Keratinocyte (primary cell): ENCODE results near the gene SCLY. TPM values are rescaled to one million over a fixed set of nuclear protein-coding genes. Genes with fewer than 3 reads are reported as not detected.

Experiments used
- DNase-seq: peaks from one replicate; pipeline ENCODE4 v3.0.0-alpha.2; 2011; ENCODE audit warnings: low read depth, missing footprints, low spot score
- FAIRE-seq: peaks from 2 replicates; lab custom pipeline; 2011; peaks lifted over from hg19 to GRCh38; lab: Jason Lieb, UNC
- H2AFZ ChIP-seq: 2 replicates; pipeline ENCODE4 v1.6.0; 2012; ENCODE audit warnings: low read length, control low read depth, inconsistent platforms; ENCODE audit not compliant: control insufficient read depth
- H3K27ac ChIP-seq: 2 replicates; pipeline ENCODE4 v1.5.1; 2011; ENCODE audit warnings: low read length; ENCODE audit not compliant: control insufficient read depth, insufficient read depth
- H3K27me3 ChIP-seq: 3 replicates; pipeline ENCODE4 v1.6.0; 2011; ENCODE audit warnings: low read length; ENCODE audit not compliant: control insufficient read depth, insufficient read depth; ENCODE audit errors: extremely low read depth
- H3K36me3 ChIP-seq, 2 experiments: 2 replicates in 1 of 2; 3 replicates in 1 of 2; pipeline ENCODE4 v1.5.1; 2011; ENCODE audit warnings: low read length in 2 of 2, mild to moderate bottlenecking in 1 of 2; ENCODE audit not compliant: control insufficient read depth in 2 of 2, insufficient read depth in 2 of 2; ENCODE audit errors: extremely low read depth in 1 of 2
- H3K4me1 ChIP-seq: 3 replicates; pipeline ENCODE4 v1.5.1; 2011; ENCODE audit warnings: low read length; ENCODE audit not compliant: control insufficient read depth, insufficient read depth; ENCODE audit errors: extremely low read depth
- H3K4me2 ChIP-seq: 3 replicates; pipeline ENCODE4 v1.6.0; 2011; ENCODE audit warnings: low read depth, low read length; ENCODE audit not compliant: control insufficient read depth, insufficient read depth; ENCODE audit errors: extremely low read depth
- H3K4me3 ChIP-seq, 3 experiments: fragments of 200-600 bp in 1 of 3; sonication (generic) in 1 of 3; 2 replicates in 2 of 3; 3 replicates in 1 of 3; pipeline ENCODE4 v1.5.1; 2011 to 2016; ENCODE audit warnings: low read length in 3 of 3, mild to moderate bottlenecking in 3 of 3, control low read depth in 2 of 3, inconsistent platforms in 1 of 3, low read depth in 1 of 3, mixed read lengths in 1 of 3, mixed run types in 1 of 3, moderate library complexity in 1 of 3; ENCODE audit not compliant: control insufficient read depth in 2 of 3, insufficient read depth in 2 of 3; ENCODE audit errors: extremely low read depth in 1 of 3
- H3K79me2 ChIP-seq: 2 replicates; pipeline ENCODE4 v1.6.0; 2012; ENCODE audit warnings: low read length; ENCODE audit not compliant: control insufficient read depth, insufficient read depth
- H3K9ac ChIP-seq: 3 replicates; pipeline ENCODE4 v1.6.0; 2011; ENCODE audit warnings: low read length; ENCODE audit not compliant: control insufficient read depth, insufficient read depth; ENCODE audit errors: extremely low read depth
- H3K9me1 ChIP-seq: 3 replicates; pipeline ENCODE4 v1.6.0; 2011; ENCODE audit warnings: low read length; ENCODE audit not compliant: control insufficient read depth, insufficient read depth; ENCODE audit errors: extremely low read depth
- H3K9me3 ChIP-seq: 2 replicates; pipeline ENCODE4 v1.5.1; 2012; ENCODE audit warnings: low read depth, low read length; ENCODE audit not compliant: control insufficient read depth
- H4K20me1 ChIP-seq: 3 replicates; pipeline ENCODE4 v1.6.0; 2011; ENCODE audit warnings: low read length; ENCODE audit not compliant: control insufficient read depth, insufficient read depth; ENCODE audit errors: extremely low read depth
- EZH2 ChIP-seq: IDR thresholded peaks from one replicate; pipeline ENCODE4 v1.6.1; 2012; ENCODE audit warnings: inconsistent platforms, mild to moderate bottlenecking, low read length, moderate library complexity
- dilution Hi-C: fragments of 300-500 bp; cut with MboI; formaldehyde crosslinking; loops from one replicate; pipeline ENCODE4 v1.7.0; 2020; ENCODE audit warnings: low sequenced_read_pairs; ENCODE audit not compliant: extremely low pct_ligation_motif_present
- polyA plus RNA-seq, 5 experiments: library from polyadenylated mRNA; depleted of rRNA in 3 of 5; stranded (reverse) in 3 of 5; stranded (forward) in 1 of 5; unstranded in 1 of 5; fragments of >200 nt; gene quantifications; 1 replicate in 1 of 5; 2 replicates in 3 of 5; 3 replicates in 1 of 5; pipeline versions ENCODE4 v1.2.1 to v1.2.3, GENCODE V29; 2011 to 2012; ENCODE audit warnings: missing spikeins in 2 of 5, low read depth in 1 of 5, low replicate concordance in 1 of 5
- TF ChIP-seq, protein P1 (sequence below), 3 experiments: IDR thresholded peaks in 1 of 3; conservative IDR thresholded peaks in 1 of 3; optimal IDR thresholded peaks in 1 of 3; 2 replicates in 2 of 3; 3 replicates in 1 of 3; pipeline versions ENCODE3 to v1.5.1; 2011; ENCODE audit warnings: low read length in 3 of 3, mild to moderate bottlenecking in 3 of 3, moderate library complexity in 2 of 3, control low read depth in 1 of 3, inconsistent platforms in 1 of 3; ENCODE audit not compliant: insufficient read depth in 2 of 3; ENCODE audit errors: extremely low read depth in 1 of 3

The SCLY gene
- polyA plus RNA-seq, 1 donor (not counting 4 experiments of a cell fraction or from before 2014, with no cell fraction given) = 11.8 TPM

DNA sequence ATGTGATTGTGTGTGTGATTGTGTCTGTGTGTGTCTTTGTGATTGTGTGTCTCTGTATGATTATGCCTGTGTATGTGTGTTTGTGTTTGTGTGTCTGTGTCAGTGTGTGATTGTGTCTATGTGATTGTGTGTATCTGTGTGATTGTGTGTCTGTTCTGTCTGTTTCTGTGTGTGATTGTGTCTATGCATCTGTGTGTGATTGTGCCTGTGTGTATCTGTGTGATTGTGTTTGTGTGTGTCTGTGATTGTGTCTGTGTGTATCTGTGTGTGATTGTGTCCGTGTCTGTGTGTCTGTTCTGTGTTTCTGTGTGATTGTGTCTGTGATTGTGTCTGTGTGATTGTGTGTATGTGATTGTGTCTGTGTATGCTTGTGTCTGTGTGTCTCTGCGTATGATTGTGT, 65.5 kb downstream of the SCLY start:
- H3K27ac ChIP-seq = no peak overlapping the region
- H3K9me1 ChIP-seq = no peaks in the 10 kb centered on the region
- H3K4me1 ChIP-seq = no peaks in the 10 kb centered on the region
- FAIRE-seq = peak; percentile 65
- H3K9ac ChIP-seq = no peak overlapping the region
- TF ChIP-seq EZH2 = no peak
- TF ChIP-seq, protein P1, sequence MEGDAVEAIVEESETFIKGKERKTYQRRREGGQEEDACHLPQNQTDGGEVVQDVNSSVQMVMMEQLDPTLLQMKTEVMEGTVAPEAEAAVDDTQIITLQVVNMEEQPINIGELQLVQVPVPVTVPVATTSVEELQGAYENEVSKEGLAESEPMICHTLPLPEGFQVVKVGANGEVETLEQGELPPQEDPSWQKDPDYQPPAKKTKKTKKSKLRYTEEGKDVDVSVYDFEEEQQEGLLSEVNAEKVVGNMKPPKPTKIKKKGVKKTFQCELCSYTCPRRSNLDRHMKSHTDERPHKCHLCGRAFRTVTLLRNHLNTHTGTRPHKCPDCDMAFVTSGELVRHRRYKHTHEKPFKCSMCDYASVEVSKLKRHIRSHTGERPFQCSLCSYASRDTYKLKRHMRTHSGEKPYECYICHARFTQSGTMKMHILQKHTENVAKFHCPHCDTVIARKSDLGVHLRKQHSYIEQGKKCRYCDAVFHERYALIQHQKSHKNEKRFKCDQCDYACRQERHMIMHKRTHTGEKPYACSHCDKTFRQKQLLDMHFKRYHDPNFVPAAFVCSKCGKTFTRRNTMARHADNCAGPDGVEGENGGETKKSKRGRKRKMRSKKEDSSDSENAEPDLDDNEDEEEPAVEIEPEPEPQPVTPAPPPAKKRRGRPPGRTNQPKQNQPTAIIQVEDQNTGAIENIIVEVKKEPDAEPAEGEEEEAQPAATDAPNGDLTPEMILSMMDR (optimal IDR thresholded peaks at IDR 0.05 in 1 of 3, IDR thresholded peaks at IDR 0.05 in 1 of 3, conservative IDR thresholded peaks at IDR 0.05 in 1 of 3; ENCODE audit: extremely low read depth in 1 of 3, insufficient read depth in 2 of 3, low read length in 3 of 3) = no peak
- no peak overlapping the region for H3K4me2 ChIP-seq
- no peaks in the 10 kb centered on the region for H3K9me3 ChIP-seq
- H3K4me3 ChIP-seq = no peak overlapping the region
- no peak overlapping the region for H2AFZ ChIP-seq
- dilution Hi-C loops = no loop called here
- peaks cover 14% of the 10 kb centered on the region for H3K27me3 ChIP-seq
- no peaks in the 10 kb centered on the region for H3K36me3 ChIP-seq
- no peaks in the 10 kb centered on the region for H4K20me1 ChIP-seq
- no peak for DNase-seq
- no peaks in the 10 kb centered on the region for H3K79me2 ChIP-seq

DNA sequence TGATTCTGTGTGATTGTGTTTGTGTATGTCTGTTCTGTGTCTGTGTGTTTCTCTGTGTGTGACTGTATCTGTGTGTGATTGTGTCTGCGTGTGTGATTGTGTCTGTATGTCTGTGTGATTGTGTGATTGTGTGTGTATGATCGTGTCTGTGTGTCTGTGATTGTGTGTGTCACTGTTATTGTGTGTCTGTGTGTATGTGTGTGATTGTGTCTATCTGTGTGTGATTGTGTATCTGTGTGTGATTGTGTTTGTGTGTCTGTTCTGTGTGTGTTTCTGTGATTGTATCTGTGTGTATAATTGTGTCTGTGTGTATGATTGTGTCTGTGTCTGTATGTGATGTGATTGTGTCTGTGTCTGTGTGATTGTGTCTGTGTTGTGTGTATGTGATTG, 66.0 kb downstream of the SCLY start:
- no peaks in the 10 kb centered on the region for H3K4me1 ChIP-seq
- TF ChIP-seq, protein P1 (optimal IDR thresholded peaks at IDR 0.05 in 1 of 3, IDR thresholded peaks at IDR 0.05 in 1 of 3, conservative IDR thresholded peaks at IDR 0.05 in 1 of 3; ENCODE audit: extremely low read depth in 1 of 3, insufficient read depth in 2 of 3, low read length in 3 of 3) = no peak
- TF ChIP-seq EZH2 = no peak
- peaks cover 11% of the 10 kb centered on the region for H3K27me3 ChIP-seq
- no peaks in the 10 kb centered on the region for H3K9me1 ChIP-seq
- no peak overlapping the region for H3K9ac ChIP-seq
- H3K4me3 ChIP-seq = no peak overlapping the region
- DNase-seq (no peak), FAIRE-seq (no peak)
- H3K36me3 ChIP-seq = no peaks in the 10 kb centered on the region
- dilution Hi-C loops = no loop called here
- no peaks in the 10 kb centered on the region for H4K20me1 ChIP-seq
- peak overlapping the region; percentile 76 for H2AFZ ChIP-seq
- no peak overlapping the region for H3K4me2 ChIP-seq
- H3K79me2 ChIP-seq = no peaks in the 10 kb centered on the region
- H3K27ac ChIP-seq = no peak overlapping the region
- H3K9me3 ChIP-seq = no peaks in the 10 kb centered on the region
